Retinal pigment epithelial cell (primary cell): ENCODE measurements around the gene NUFIP2.

Experiments
- DNase-seq: peaks from one replicate; pipeline ENCODE4 v3.0.0-alpha.2; 2010; ENCODE audit warnings: low read depth
- H3K4me3 ChIP-seq: 2 replicates; pipeline ENCODE4 v1.5.1; 2011; ENCODE audit warnings: mild to moderate bottlenecking, low read length, control low read depth, moderate library complexity
- TF ChIP-seq, protein P1 (sequence below): conservative IDR thresholded peaks from 2 replicates; pipeline ENCODE4 v1.5.1; 2011; ENCODE audit warnings: low read depth, low read length, control low read depth, inconsistent platforms

Gene NUFIP2

DNA sequence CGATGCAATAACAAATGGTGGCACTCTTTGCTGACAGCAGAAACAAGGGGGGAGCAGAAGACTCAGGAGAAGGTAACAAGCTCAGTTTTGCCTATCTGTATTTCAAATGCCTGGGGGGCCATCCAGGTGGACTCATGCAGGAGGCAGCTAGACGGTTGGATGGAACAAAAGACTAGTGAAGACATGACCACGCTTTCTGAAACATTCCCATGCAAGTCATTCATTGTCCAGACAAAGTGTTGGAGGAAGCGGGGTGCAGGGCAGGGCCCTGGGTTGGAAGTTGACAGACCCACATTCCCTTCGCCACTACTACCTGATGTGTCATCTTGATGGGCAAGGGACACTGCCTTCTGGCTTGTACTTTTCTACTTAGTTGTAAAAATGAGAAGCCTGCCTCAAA lies 77.1 kb downstream of the NUFIP2 start:
- TF ChIP-seq, protein P1, sequence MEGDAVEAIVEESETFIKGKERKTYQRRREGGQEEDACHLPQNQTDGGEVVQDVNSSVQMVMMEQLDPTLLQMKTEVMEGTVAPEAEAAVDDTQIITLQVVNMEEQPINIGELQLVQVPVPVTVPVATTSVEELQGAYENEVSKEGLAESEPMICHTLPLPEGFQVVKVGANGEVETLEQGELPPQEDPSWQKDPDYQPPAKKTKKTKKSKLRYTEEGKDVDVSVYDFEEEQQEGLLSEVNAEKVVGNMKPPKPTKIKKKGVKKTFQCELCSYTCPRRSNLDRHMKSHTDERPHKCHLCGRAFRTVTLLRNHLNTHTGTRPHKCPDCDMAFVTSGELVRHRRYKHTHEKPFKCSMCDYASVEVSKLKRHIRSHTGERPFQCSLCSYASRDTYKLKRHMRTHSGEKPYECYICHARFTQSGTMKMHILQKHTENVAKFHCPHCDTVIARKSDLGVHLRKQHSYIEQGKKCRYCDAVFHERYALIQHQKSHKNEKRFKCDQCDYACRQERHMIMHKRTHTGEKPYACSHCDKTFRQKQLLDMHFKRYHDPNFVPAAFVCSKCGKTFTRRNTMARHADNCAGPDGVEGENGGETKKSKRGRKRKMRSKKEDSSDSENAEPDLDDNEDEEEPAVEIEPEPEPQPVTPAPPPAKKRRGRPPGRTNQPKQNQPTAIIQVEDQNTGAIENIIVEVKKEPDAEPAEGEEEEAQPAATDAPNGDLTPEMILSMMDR: no peak
- DNase-seq: no peak
- H3K4me3 ChIP-seq: no peak overlapping the region

DNA sequence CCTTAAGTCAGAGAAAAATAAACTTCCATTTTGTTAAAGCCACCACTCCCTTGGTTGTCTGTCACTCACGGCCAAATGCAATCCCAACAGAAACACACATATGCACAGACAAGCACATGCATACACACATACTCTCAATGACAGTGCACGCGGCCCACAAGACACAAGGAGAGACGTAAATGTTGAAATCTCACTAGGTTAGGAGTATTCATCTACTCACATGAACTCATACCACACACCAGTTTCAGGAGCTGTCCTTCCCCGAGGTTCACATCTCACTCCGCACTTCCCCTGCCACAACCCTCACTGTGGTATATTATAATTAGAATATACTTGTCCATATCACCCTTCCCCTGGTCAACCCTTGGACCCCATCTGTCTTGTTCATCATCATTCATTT lies 77.8 kb downstream of the NUFIP2 start:
- TF ChIP-seq, protein P1: no peak
- DNase-seq: no peak
- H3K4me3 ChIP-seq: no peak overlapping the region

DNA sequence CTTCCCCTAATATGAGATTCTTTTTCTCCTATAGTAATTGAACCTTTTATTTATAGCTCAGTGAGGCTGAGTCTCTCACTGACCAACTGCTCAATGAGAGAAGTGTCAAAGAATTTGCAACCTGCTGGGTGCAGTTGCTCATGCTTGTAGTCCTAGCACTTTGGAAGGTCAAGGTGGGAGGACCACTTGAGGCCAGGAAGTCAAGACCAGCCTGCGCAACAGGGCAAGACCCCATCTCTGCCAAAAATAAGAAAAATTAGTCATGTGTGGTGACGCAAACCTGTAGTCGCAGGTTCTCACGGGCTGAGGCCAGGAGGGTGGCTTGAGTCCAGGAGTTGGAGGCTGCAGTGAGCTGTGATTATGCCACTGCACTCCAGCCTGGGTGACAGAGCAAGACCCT lies 78.2 kb downstream of the NUFIP2 start:
- H3K4me3 ChIP-seq: no peak overlapping the region
- no peak for DNase-seq
- TF ChIP-seq, protein P1: no peak

DNA sequence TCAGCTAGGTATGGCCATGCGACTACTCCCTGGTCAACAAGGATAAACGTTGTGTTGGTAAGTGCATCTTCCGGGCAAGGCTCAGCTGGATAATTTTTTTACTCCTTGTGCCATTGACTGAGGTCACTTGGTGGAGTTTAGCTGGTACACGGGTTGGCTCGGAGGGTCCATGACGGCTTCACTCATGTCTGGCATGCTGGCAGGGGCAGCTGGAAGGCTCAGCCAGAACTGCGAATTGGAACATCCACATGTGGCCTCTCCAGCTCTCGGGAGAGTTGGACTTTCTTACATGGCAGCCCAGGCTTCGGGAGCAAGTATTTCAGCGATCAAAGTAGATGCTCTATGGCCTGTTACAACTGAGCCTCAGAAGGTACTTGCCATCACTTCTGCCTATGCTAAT lies 78.8 kb downstream of the NUFIP2 start:
- H3K4me3 ChIP-seq: no peak overlapping the region
- DNase-seq: no peak
- TF ChIP-seq, protein P1: no peak

DNA sequence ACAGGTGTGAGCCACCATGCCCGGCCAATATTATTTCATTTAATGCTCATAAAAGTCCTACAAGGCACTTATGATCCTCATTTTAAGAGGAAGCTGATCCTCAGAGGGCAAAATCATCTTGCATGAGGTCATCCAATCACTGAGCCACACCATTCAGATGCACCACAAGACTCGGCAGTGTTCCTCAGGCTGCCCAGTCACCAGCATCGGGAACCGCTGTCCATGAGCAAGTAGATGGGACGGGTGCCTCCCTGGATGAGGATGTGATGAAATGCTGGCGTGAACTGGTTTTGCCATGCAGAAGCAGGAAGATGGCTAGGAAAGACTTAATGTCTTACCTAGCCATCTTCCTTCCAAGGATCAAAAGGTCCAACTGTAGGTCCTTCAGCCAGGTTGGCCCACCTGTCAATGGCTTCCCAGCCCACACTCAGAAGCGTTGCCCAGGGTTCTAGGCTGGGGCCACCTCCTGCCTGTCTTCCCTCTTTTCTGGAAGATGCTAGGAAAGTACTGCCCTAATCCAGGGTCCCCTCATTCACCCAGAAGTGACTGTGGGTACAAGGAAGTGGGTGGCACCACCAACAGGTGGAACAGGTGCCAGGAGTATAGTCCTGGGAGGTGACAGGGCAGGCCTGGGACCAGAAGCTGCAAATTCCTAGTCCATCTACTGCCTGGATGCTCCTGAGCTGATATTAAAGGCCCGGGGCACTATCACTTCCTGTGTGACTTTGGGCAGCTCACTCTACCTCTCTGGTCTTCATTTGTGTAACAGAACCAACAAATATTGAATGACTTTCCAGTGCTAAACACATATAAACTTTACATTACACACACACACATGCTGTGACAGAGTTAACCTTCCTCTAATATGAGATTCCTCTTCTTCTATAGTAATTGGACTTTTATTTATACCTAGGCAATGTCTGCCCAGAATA lies 79.5 kb downstream of the NUFIP2 start:
- TF ChIP-seq, protein P1: no peak
- no peak for DNase-seq
- H3K4me3 ChIP-seq: no peak overlapping the region

DNA sequence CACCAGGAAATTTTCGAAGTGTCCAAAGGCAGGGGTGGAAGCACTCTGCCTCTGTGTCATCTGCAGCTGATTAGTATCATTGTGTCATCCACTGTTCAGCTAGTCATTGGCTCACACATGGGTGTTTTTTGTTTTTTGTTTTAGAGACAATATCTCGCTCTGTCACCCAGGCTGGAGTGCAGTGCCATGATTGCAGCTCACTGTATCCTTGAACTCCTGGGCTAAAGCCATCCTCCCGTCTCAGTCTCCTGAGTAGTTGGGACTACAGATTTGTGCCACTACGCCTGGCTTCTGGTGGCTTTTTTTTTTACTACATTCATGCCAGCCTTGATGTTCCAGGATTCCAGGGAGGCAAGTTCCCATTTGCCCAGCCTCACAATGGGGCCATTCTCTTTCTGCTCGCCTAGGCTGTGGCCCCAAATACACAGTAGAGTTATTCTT lies 81.2 kb downstream of the NUFIP2 start:
- DNase-seq: no peak
- H3K4me3 ChIP-seq: no peak overlapping the region
- TF ChIP-seq, protein P1: no peak

DNA sequence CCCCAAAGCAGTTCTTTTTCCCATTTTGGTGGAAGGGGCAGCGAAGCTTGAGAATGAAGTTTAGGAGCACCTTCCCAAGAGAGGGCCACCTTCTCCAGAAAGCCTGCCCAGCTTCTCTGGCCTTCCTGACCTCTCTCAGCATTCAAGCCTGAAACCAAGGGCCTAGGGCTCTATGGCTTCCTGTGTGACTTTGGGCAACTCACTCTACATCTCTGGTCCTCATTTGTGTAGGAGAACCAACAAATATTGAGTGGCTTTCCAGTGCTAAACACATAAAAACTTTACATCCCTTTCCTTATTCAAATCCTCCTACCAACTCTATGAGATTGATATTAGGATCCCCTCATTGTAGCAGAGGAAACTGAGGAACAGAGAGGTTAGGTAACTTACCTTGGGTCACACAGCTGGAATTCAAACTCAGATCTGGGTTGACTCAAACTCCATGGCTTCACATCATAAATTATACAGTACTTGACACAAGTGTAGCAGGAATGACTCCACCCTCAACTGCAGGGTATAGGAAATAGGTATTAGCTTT lies 81.8 kb downstream of the NUFIP2 start:
- no peak overlapping the region for H3K4me3 ChIP-seq
- TF ChIP-seq, protein P1: no peak
- no peak for DNase-seq
